OCI-LY7 (cell line): ENCODE data around the gene DNAJB11. TPM values are rescaled to one million over a fixed set of nuclear protein-coding genes. Genes with fewer than 3 reads are reported as not detected.

Experiments used
- BruUV-seq: library from RNA; stranded (reverse); fragments of 400-500 nt; replicated peaks from 2 replicates; lab custom pipeline; 2021; lab: Mats Ljungman, UMichigan
- CTCF ChIA-PET: fragments of 300-600 bp; sonication (Branson Sonifier 250); formaldehyde crosslinking; loops from one replicate; lab custom pipeline; 2022; ENCODE audit warnings: antibody characterized with exemption; ENCODE audit not compliant: unreplicated experiment; lab: Charles Lee
- POLR2A ChIA-PET: fragments of 300-600 bp; sonication (Branson Sonifier 250); formaldehyde crosslinking; loops from one replicate; lab custom pipeline; 2022; ENCODE audit warnings: antibody characterized with exemption; lab: Charles Lee
- DNase-seq: peaks from one replicate; pipeline ENCODE4 v3.0.0-alpha.2; 2015; ENCODE audit warnings: low spot score
- H2AFZ ChIP-seq: fragments of 200-600 bp; sonication (generic), shearing (Covaris generic); 2 replicates; pipeline ENCODE4 v1.6.1; 2014; ENCODE audit warnings: mild to moderate bottlenecking, antibody characterized with exemption, low read length, moderate library complexity
- H3K27ac ChIP-seq: fragments of 200-600 bp; sonication (generic); 2 replicates; pipeline ENCODE4 v1.5.1; 2014; ENCODE audit warnings: mixed run types, low read depth, mild to moderate bottlenecking, moderate library complexity, low read length, inconsistent platforms; ENCODE audit not compliant: poor library complexity, severe bottlenecking
- H3K36me3 ChIP-seq: fragments of 200-600 bp; sonication (generic); 2 replicates; pipeline ENCODE4 v1.6.1; 2014; ENCODE audit warnings: mild to moderate bottlenecking, antibody characterized with exemption, low read length, moderate library complexity, mixed read lengths; ENCODE audit not compliant: insufficient read depth
- H3K4me1 ChIP-seq: fragments of 200-600 bp; sonication (generic); 2 replicates; pipeline ENCODE4 v1.5.1; 2014; ENCODE audit warnings: mild to moderate bottlenecking, low read length; ENCODE audit not compliant: insufficient read depth, poor library complexity, severe bottlenecking
- H3K4me2 ChIP-seq: fragments of 200-600 bp; sonication (generic); 2 replicates; pipeline ENCODE4 v1.6.1; 2014; ENCODE audit warnings: mild to moderate bottlenecking, low read length
- H3K4me3 ChIP-seq: fragments of 200-600 bp; sonication (generic); 2 replicates; pipeline ENCODE4 v1.5.1; 2014; ENCODE audit warnings: mild to moderate bottlenecking, low read depth, low read length; ENCODE audit not compliant: poor library complexity, severe bottlenecking
- H3K79me2 ChIP-seq: fragments of 200-600 bp; sonication (generic); 2 replicates; pipeline ENCODE4 v1.6.1; 2016; ENCODE audit warnings: low read depth, mild to moderate bottlenecking, low read length, moderate library complexity, mixed read lengths; ENCODE audit not compliant: insufficient read depth
- H3K9me2 ChIP-seq: fragments of 200-600 bp; sonication (generic); 2 replicates; pipeline ENCODE4 v1.6.1; 2016; ENCODE audit warnings: mild to moderate bottlenecking, low read length, mixed read lengths; ENCODE audit not compliant: insufficient read depth
- H3K9me3 ChIP-seq: fragments of 200-600 bp; sonication (generic); 2 replicates; pipeline ENCODE4 v1.6.1; 2014; ENCODE audit warnings: mild to moderate bottlenecking, mixed run types, low read length, mixed read lengths
- H4K20me1 ChIP-seq: fragments of 200-600 bp; sonication (generic); 2 replicates; pipeline ENCODE4 v1.6.1; 2014; ENCODE audit warnings: mild to moderate bottlenecking, antibody characterized with exemption, low read length, moderate library complexity, mixed read lengths; ENCODE audit not compliant: insufficient read depth
- CTCF ChIP-seq: fragments of 200-600 bp; sonication (generic); conservative IDR thresholded peaks from 2 replicates; pipeline ENCODE4 v1.5.1; 2014; ENCODE audit warnings: mild to moderate bottlenecking, antibody characterized with exemption, low read length, moderate library complexity, mixed read lengths
- EZH2phosphoT487 ChIP-seq: fragments of 200-600 bp; sonication (generic); IDR thresholded peaks from 2 replicates; pipeline ENCODE4 v1.6.1; 2018; ENCODE audit warnings: low read depth, borderline replicate concordance, mild to moderate bottlenecking, mixed run types, antibody characterized with exemption, low read length, moderate library complexity, mixed read lengths
- intact Hi-C: fragments of 100-400 bp; cut with micrococcal nuclease; formaldehyde crosslinking; loops from one replicate; pipeline ENCODE4 v1.10.0; 2022; ENCODE audit not compliant: unreplicated experiment
- total RNA-seq, 2 experiments: library from RNA; depleted of rRNA in 1 of 2; stranded (reverse); fragments of >200 nt in 1 of 2; shearing (Covaris generic) in 1 of 2; gene quantifications; 2 replicates each; pipeline ENCODE4 v1.2.3, GENCODE V29; 2014 to 2022

DNAJB11 gene
- total RNA-seq, 2 experiments from 2014 or later, result 61.1 to 73.0 TPM

DNA sequence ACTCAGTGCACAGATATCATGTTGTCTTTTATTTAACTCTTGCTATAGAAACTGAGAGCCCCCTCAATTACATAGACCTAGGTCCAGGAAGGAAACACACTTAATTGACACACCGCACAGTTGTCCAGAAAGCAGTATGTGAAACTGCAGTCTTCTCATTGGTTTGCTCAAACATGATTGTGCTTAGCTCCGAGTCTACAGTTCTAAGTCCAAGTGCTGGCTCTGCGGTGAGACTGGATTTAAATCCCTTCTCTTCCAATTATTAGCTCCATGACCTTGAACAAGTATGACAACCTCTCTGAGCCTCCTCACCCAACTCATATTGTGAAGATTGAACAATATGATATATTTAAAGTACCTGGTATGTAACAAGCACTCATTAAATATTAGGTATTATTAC, 23.3 kb downstream of the DNAJB11 start:
- no TSS peak for BruUV-seq
- no peaks in the 10 kb centered on the region for H3K4me1 ChIP-seq
- H2AFZ ChIP-seq, result no peak overlapping the region
- H3K27ac ChIP-seq, result no peak overlapping the region
- no peaks in the 10 kb centered on the region for H3K9me2 ChIP-seq
- ChIA-PET POLR2A (interaction anchor here (0.5 to 1.6 kb wide), 5 partner anchors 9 to 1268 kb away, joined by 3 to 5 read pairs (median 4); no protein-coding TSS in a partner anchor), CTCF (no interaction called here)
- no peaks in the 10 kb centered on the region for H4K20me1 ChIP-seq
- no peaks in the 10 kb centered on the region for H3K79me2 ChIP-seq
- intact Hi-C loops, result no loop called here
- no peaks in the 10 kb centered on the region for H3K9me3 ChIP-seq
- TF ChIP-seq EZH2phosphoT487, result no peak
- DNase-seq, result no peak
- H3K4me3 ChIP-seq, result no peak overlapping the region
- no peaks in the 10 kb centered on the region for H3K36me3 ChIP-seq
- no peak overlapping the region for H3K4me2 ChIP-seq

DNA sequence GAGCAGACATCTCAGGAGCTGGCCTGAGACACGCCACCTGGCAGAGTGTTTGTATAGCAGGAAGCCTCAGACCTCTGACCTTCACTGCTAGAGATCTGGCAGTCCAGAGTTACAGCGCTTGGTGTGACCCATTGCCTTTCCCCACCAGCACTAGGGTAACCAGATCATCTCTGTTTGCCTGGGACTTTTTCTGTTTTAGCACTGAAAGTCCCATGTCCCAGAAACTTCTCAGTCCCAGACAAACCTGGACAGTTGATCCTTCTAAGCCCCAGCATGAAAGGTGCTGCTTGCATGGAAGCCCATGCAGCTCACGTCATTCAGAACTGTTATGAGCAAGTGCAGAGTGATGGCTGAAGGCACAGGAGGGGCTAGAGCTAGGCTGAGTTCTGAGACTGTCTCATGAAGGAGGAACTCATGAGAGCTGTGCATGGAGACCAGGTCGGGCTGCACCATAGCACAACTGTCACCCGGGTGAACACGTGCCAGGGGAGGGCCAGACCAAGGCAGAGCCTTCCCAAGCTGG, 24.1 kb downstream of the DNAJB11 start:
- intact Hi-C loops, result no loop called here
- H3K9me2 ChIP-seq, result no peaks in the 10 kb centered on the region
- no peak overlapping the region for H3K4me2 ChIP-seq
- no peak for DNase-seq
- ChIA-PET POLR2A (interaction anchor here (0.5 kb wide), 1 partner anchor 1268 kb away, joined by 3 read pairs; no protein-coding TSS in a partner anchor), CTCF (no interaction called here)
- no peaks in the 10 kb centered on the region for H4K20me1 ChIP-seq
- TF ChIP-seq EZH2phosphoT487, result no peak
- no peak for TF ChIP-seq CTCF
- H3K4me1 ChIP-seq, result no peaks in the 10 kb centered on the region
- no peaks in the 10 kb centered on the region for H3K36me3 ChIP-seq
- BruUV-seq, result no TSS peak
- no peak overlapping the region for H3K4me3 ChIP-seq
- H3K9me3 ChIP-seq, result no peaks in the 10 kb centered on the region
- no peak overlapping the region for H2AFZ ChIP-seq
- no peak overlapping the region for H3K27ac ChIP-seq
- H3K79me2 ChIP-seq, result no peaks in the 10 kb centered on the region

GRCh38 chr3:186596568-186597287, 26.2 kb downstream of the DNAJB11 start:
- Histone ChIP-seq H3K9me2 (no peaks in the 10 kb centered on the region), H4K20me1 (no peaks in the 10 kb centered on the region), H3K9me3 (no peaks in the 10 kb centered on the region), H3K4me2 (no peak overlapping the region), H3K4me1 (no peaks in the 10 kb centered on the region), H3K36me3 (no peaks in the 10 kb centered on the region), H3K27ac (no peak overlapping the region), H3K79me2 (no peaks in the 10 kb centered on the region), H3K4me3 (no peak overlapping the region), H2AFZ (no peak overlapping the region)
- CTCF ChIA-PET, result no interaction called here
- DNase-seq, result no peak
- POLR2A ChIA-PET, result interaction anchor here (0.6 to 1.1 kb wide), 3 partner anchors 14 to 1435 kb away, joined by 3 to 4 read pairs (median 3); partner anchors contain the start of gene AHSG
- TF ChIP-seq EZH2phosphoT487 (no peak), CTCF (no peak)
- BruUV-seq, result no TSS peak
- intact Hi-C loops, result no loop called here
